ENCODE measurements around the gene TOR1AIP2.

DNA sequence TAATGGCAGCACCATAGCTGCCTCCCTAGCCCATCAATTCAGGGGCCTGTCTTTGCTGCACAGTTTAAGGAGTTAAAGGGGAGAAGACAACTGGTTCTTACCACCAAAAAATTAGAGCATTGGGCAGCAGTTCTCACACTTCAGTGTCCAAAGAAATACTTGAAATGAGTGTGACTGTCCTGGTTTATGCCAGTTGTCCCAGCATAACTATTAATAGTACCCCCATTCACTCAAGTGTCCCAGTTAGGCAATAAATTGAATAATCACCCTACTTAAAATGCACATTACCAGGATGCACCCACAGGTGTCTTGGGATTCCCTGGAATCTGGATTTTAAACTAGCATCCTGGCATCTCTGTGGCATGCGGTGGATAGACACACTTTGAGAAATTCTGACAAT, 83.5 kb downstream of the TOR1AIP2 start:
- TF ChIP-seq, protein P1, sequence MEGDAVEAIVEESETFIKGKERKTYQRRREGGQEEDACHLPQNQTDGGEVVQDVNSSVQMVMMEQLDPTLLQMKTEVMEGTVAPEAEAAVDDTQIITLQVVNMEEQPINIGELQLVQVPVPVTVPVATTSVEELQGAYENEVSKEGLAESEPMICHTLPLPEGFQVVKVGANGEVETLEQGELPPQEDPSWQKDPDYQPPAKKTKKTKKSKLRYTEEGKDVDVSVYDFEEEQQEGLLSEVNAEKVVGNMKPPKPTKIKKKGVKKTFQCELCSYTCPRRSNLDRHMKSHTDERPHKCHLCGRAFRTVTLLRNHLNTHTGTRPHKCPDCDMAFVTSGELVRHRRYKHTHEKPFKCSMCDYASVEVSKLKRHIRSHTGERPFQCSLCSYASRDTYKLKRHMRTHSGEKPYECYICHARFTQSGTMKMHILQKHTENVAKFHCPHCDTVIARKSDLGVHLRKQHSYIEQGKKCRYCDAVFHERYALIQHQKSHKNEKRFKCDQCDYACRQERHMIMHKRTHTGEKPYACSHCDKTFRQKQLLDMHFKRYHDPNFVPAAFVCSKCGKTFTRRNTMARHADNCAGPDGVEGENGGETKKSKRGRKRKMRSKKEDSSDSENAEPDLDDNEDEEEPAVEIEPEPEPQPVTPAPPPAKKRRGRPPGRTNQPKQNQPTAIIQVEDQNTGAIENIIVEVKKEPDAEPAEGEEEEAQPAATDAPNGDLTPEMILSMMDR (IDR thresholded peaks at IDR 0.05; ENCODE audit: extremely low read depth in 1 of 2, insufficient read depth in 1 of 2, low read depth in 1 of 2, low read length in 2 of 2), result no peak
- no peak for TF ChIP-seq GATA2 (IDR thresholded peaks at IDR 0.05; ENCODE audit: insufficient read depth, insufficient read length, low read depth, low read length)
- no peak for TF ChIP-seq EZH2 (IDR thresholded peaks at IDR 0.05; ENCODE audit: borderline replicate concordance, low read depth, low read length, severe bottlenecking)
- TF ChIP-seq POLR2A (IDR thresholded peaks at IDR 0.05; ENCODE audit: low read depth, low read length), result no peak
- TF ChIP-seq JUN (IDR thresholded peaks at IDR 0.05; ENCODE audit: borderline replicate concordance, insufficient read depth, insufficient read length, low read depth), result no peak
- no peak for TF ChIP-seq MYC (IDR thresholded peaks at IDR 0.05; ENCODE audit: low read depth, low read length)
- no peak for TF ChIP-seq POLR2AphosphoS5 (IDR thresholded peaks at IDR 0.05; ENCODE audit: insufficient read depth, low read depth, low read length)

Data from endothelial cell of umbilical vein (primary cell).